HG03135 (cell line): Measurements from ENCODE around the gene C4orf54.

Experiments
- ATAC-seq: cut with Tn5 transposase; IDR thresholded peaks from one replicate; pipeline ENCODE4 v1.9.1; 2021; ENCODE audit warnings: mild to moderate bottlenecking, moderate library complexity; ENCODE audit not compliant: unreplicated experiment

The C4orf54 gene

DNA sequence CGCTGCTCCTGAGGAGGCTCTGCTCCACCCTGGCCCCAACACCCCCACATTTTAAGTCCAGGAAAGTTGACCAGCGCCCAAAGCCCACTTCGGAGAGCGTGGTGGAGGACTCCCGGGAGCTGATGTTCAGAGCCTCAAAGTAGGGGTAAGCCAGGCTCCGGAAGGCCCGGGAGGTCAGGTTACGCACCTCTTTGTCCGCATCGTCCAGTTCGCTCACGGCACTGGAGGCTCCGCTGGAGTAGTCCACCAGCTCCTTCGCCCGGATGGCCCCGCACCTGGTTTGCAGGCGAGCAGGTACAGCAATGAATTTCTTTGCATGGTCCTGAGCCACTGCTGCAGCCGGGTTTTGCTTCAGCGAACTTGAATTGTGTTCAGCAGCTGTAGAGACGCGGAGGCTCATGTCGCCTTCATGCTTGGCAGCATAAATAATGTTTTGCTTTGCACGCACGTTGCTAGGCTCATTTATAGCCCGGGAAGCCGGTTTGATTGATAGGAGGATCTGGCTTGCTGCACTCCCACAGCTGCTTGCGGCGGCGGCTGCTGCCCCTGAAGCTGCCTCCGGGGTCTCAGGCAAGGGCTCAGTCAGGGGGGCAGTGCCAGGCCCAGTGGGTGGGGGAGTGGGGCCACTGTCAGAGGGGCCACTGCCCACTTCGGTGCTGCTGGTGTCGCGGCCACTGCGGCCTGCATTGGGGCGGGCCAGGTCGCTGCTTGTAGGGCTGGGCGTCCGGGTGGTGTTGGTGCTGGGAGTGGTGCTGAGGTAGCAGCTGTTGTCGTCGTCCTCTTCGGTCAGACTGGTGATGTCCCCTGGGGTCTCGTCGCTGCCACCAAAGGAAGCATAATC is 4.8 kb downstream of the C4orf54 start:
- ATAC-seq = no peak

DNA sequence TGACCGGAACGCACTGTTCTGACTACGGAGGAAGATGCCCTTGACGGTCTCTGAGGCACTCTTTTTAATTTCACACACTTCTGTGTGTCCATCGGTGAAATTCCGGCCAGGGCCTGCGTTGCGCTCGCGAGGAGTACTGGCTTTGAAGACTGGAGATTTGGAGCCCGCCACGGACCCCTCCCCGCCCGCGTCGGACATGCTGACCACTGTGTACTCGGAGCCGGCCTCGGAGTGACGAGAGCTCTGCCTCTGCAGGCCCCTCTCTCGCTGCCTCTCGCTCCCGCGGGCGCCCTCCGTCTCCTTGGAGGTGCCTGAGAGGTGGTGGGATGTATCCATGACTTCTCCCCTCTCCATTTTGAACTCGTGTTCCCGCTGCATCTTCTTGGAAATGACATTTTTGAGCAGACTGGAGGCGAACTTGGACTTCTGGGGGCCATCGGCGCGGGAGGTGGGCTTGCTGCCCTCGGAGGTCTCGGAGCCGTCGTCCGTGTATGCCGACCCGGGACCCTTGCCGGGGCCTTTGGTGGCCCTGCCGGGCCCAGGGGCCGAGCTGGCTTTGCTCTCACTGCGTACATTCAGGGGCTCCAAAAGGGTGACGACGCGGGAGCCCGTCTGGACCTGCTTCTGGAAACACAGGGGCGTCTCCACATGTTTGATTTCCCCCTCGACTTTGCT is 5.7 kb downstream of the C4orf54 start:
- ATAC-seq = no peak

DNA sequence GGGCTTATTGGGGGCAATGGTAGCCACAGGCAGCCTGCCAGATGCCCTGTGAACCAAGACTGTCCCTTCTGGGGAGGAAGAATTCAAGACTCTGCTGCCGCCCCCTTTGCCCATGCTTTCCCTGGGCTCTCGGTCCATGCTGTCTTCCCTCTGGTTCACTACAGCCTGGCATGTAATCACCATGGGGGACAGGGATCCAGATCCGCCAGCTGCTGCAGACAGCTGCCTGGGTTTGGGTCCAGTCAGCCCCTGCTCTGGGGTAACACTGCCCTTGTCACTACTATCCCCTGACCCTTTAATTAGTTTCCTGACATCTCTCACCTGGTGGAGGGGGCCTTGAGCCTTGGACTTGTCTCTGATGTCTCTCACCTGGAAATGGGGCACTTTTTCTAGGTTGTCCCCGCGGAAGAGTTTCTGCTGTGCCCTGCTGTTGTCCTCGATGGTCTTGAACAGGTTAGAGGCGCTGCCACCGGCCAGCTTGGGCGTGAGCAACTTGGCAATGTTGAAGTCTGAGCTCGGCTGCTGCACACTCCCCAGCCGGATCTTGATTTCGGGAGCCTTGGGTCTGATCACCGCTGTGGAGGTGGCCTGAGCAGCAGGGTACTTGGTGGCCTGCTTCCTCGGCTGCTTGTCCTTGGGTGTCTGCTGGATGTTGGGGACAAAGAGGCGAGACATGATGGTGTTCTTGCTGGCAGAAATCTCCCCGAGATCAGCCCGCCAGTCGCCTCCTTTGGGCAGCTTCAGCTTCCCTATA is 6.4 kb downstream of the C4orf54 start:
- ATAC-seq = no peak

DNA sequence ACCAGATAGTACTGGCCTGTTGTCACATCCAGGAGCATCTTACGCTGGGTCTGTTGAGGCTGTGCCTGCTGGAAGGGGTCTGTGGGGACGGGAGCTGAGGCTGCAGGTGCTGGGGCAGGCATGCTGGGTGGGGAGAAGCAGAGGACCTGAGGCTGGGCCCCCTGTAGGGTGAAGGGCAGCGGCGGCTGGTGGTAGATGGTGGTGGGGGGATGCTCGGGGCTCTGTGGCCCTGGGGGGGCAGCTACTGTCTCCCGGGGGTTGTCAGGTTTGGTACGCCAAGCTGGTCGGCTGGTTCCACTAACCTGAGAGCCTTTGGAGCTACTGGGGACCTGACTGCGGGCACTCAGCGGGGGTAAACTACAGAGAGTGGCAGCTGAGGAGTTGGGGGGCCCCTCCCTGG is 7.8 kb downstream of the C4orf54 start:
- no peak for ATAC-seq

DNA sequence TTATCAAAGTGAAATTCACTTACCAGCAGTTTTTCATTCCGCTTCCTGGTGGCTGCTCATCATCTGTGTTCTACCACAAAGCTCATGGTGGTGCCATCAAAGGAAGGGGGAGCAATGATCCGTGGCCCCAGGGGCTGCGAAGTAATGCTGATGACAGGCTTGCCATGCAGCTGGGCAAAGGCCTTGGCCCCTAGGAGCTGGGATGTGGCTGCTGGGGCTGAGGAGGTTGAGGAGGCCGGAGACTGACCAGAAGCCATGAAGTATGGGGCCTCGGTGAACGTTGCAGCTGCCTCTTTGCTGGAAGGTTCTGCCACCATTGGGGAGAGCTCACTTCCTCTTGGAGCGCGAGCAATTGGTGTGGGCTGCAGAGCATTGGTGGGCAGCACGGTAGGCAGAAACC is 8.4 kb downstream of the C4orf54 start:
- no peak for ATAC-seq

DNA sequence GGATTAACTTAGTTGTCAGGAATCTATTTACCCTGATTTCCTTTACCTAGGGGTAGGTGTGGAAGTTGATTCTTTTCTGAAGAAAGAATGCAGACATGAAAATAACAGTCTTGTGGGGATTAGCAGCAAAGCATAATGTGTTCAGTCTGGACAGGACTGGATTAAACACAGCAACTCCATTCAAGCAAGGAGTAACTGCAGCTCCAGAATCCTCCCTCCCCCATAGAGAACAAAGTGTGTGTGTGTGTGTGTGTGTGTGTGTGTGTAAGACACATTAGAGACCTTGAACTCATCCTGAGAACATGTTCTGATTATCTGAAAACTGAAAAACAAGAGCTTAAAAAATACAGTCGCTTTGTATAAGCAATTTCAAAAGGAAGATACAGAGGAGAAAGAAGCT is 9.3 kb downstream of the C4orf54 start:
- ATAC-seq = no peak

DNA sequence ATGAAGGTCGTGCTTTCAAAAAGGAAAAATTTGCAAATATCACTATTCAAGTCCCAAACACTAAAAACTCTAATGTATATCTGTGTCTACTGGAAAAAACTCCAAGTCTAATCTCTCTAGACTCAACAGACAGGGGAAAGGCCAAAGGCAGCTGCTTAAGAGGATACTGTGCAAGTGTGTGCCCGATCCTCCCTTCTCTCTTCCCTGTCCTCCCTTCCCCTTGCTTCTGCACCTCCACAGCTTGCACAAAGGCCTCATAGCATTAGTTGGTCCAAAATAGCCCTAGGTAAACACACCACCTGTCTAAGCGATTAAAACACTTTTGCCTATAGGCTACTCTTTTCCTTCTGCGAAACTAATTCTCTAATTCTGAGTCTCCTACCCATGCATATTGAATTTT is 10.6 kb downstream of the C4orf54 start:
- no peak for ATAC-seq

DNA sequence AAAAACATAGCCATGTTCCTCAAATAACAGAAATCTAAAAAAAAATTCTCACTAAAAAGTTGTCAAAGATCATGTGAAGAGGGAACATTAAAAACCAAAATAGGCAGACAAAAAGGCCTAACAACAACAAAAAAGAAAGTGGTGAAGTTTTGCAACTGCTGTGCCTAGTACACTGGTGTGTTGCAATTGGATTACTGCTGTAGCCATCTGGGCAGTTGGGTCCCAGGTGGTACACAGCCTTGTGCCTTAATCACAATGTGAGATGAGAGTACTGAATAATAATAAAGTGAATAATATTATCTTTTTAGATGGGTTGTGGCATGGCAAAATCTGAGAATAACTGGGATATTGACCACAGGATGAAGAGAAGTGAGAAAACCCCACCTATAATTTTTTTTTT is 12.0 kb downstream of the C4orf54 start:
- no peak for ATAC-seq

DNA sequence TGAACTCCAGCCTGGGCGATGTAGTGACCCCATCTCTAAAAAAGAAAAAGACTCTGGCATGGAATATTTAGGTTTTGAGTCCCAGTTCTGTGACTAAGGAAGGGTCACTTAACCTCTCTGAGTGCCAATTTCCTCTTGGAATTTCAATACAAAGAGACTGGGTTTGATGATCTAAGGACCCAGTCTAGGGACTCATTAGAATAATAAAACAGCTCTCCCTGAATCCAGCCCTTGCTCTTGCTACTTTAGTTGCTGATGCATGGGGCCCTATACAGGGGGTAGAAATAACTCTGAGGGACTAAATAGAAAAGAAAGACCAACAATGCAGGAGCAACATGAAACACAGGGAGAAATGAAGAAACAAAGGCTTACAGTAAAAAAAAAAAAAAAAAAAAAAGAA is 12.6 kb downstream of the C4orf54 start:
- ATAC-seq = no peak

DNA sequence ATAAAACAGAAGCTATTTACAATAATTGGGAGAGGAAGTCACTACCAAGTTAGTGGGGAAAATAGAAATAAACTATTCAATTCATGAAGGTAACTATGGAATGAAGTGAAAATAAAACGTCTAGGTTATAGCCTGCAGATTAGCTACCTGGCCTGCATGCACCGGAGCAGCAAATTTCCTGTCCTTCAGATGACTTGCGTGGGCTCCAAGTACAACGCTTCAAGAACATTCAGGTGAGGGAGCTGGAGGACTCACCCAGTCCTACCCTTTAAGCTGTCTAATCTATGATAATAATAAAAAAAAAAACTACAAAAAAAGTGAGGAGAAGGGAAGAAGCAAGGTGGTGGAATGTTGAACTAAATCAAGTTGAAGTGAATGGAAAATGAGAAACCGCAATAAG is 13.2 kb downstream of the C4orf54 start:
- no peak for ATAC-seq

DNA sequence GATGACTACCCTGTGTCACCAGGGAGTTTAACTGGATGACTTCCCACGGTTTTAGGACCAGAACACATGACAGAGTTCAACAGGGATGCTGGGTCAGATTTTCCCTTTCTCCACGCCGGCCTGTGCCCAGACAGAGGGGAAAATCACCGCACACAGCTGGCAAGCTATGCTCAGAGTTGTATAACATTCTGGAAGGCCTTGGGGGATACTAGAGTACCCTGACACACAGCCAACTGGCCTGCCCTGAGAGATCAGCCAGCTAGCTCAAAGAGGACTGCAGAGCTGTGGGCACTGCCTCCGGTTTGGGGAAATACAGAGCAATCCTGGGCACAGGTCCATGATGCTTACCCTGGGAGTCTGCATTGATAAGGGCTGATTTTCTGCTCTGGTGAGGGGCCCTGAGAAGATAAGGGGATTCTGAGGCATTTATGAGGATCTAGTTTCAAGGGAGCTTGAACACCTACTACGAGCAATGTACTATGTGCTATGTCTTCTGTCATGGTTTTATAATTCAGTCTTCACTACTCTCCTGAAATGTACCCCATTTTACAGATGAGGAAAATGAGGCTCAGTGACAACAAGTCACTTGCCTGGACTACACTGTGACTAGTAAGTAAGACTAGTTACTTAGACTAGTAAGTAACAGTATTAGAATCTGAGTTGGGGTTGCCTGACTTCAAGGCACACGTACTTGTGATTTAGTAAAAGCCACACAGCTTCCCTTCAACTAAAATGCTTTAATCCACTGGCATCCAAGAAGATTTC is 14.7 kb downstream of the C4orf54 start:
- ATAC-seq = no peak

DNA sequence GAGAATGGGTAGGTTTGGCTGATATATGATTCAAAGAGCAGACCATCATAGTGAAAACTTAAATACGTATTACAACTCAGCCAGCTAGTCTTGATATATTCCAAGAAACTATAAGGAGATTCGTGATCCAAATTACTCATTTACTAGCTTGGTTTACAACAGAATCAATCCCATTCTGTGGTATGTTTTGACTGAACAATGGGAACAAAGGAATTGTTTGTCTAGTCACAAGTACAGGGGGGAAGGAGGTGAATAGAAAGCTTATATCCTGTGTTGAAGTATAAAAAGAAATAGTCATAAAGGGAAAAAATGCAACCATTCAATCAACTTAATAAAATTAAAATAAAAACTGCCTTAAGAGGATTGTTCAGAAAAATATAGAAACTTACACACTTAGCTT is 17.0 kb downstream of the C4orf54 start:
- no peak for ATAC-seq

DNA sequence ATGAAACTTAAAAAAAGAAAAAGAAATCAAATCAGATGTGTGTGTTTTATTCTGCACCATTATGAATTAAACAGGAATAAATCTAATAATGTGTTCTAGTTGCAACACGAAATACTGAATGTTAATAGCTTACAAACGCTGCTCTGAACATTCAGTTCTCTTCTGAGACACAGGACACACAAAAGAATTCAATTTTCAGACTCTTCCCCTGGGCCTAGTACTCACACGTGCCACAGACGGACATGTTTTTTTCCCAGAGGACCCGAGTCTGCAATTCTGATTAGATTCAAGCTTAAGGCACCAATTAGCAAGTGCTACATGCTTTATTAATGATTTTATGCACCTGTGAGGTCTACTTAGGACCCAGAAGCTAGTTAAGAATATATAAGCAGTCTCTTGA is 20.5 kb downstream of the C4orf54 start:
- no peak for ATAC-seq

DNA sequence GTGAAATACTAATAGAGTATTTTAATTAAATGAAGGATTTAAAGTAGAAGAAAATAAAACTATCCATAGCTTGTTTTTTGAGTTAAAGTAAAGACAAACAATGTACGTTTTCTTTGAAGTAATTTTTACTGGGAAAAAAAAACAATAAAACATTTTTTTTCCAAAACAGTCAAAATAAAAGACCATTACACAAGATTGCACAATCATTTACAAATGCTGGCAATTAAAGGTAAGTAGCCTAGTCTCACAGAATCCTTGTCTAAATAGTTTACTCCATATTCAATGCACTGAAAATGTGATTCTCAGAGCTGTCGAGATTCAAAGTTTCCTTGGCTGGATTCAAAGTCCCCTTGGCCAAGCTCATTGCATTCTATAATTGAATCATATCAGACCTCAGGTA is 21.2 kb downstream of the C4orf54 start:
- ATAC-seq = no peak

DNA sequence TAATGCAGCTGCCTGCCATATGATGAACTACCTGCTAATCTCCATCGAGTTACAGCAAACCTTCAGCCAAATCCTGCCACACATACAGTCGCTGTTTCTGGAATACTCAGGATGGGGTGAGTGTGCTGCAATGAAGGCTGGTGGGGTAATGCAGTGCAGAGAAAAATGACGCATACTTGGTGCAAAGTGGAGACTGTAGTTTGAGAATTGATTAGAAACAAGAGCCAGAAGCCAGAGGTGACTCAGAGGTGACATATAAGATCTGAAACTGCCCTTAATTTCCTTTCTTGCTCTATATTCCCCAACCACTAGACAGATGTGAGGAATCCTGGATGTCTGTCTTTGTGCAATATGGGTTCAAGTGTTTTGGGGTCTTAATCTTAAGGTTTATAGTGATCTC is 22.0 kb downstream of the C4orf54 start:
- no peak for ATAC-seq

DNA sequence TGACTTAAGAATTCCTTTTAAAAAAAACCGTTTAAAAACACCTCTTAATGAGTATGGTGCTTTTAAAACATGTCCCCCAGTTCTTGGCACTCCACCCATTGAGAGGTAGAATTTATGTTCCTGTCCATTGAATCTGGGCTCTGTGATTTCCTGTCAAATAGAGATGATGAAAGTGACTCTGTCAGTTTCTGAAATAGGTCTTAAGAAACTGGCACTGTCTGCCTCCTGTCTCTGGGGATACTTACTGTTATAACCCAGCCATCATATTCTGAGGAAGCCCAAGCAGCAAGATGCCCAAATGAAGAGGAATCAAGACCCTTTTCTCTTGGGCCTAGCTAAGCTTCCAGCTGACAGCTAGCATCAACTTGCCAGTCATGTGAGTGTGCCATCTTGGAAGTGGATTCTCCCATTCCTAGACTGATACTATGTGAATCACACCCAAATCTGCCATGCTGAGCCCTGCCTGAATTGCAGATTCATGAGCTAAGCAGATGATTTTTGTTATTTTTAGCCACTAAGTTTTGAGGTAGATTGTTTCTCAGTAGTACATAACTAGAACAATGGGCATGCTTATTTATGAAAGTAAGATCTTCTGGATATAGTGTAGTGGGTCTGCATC is 22.8 kb downstream of the C4orf54 start:
- ATAC-seq = no peak

DNA sequence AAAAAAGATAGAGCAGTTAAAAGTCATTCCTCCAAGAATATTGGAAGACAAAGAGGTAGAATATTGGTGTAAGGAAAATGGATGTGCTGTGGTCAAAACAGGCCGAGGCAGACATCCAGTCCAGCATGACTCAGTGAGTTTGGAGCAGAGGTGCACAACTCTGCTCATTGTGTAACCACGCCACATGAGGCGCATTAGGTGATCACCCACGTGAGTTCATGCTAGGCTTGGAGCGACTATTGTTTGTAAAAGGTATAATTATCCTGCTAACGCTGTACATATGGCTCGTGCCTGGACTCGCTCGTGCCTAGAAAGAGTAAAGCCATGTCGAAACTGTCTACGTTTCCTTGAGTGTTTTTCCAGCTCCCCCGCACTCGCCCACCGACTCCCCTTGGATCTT is 23.9 kb downstream of the C4orf54 start:
- no peak for ATAC-seq

DNA sequence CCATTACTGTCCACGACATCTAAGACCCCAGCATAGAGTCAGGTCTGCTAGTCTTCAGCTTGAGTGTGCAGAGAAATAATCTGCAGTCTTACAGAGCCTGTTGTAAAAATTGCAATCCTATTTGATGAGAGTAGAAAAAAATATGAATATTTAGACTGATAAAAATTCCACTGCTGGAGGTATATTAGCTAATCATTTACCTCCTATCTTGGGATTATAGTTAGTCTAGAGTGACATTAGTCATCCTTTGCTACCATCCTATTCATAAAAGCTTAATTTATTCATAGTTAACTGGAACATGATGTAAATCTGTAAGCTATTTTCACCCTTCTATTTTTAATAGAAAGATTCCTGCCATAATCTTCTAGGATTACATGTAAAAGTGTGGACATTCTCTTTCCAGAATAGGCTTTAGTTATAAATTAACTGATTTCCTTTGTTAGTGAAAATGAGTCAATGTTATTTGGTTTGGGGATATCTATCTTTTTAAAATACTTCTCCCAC is 26.7 kb downstream of the C4orf54 start:
- ATAC-seq = no peak

DNA sequence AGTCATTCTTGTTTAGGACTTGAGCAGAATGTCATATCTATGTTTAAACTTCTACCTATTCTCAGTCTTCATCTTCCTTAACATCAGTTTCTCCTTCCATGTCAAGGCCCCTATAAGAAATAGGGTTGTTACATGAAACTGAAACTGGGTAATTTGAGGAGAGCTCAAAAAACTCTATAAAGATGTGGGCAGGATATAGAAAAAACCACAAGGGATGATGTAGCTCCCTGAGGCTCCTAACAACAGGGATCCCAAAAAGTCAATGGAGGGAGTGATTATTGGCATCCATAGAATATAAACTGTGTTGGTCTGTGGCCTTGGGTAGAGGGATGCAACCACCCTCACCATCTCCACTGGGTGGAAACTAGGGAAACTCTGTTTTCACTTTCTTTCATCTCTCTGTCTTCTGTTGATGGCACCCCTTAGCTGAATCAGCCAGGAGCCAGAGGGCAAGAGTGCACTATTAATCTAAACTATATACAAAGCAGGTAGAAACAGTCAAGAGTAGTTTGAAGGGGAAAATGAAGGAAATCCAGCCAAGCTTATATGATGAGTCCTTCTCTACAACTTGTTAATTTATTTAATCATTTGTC is 27.6 kb downstream of the C4orf54 start:
- no peak for ATAC-seq

DNA sequence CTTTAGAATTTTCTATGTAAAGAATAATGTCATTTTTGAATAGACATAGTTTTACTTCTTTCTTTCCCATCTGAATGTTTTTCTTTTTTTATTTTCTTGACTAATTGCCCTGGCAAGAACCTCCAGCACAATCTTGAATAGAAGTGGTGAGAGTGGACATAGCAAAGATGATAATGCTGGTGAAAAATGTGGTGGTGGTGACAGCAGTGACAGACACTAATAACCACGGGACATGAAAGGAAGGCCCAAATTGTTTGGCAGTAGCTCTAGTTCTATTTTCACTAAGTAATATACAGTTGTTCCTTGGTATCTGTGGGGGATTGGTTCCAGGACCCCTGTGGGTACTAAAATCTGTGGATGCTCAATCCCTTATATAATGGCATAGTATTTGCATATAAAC is 29.6 kb downstream of the C4orf54 start:
- no peak for ATAC-seq
